ENCODE results near the gene MTFR2. TPM values are rescaled to one million over a fixed set of nuclear protein-coding genes. Genes with fewer than 3 reads are reported as not detected.

Gene MTFR2
- total RNA-seq, 1 experiment from 2014 or later: 18.5 TPM

GRCh38 chr6:136288566-136289326 is 38.6 kb upstream of the MTFR2 start:
- Histone ChIP-seq H3K27me3 (replicated peaks; ENCODE audit: control insufficient read depth, insufficient read depth, low read length) (no peaks in the 10 kb centered on the region), H3K36me3 (ENCODE audit: control insufficient read depth, insufficient read depth, low read length) (no peaks in the 10 kb centered on the region), H3K4me3 (ENCODE audit: low read depth, low read length) (peak overlapping the region; percentile 75), H3K9me3 (no peaks in the 10 kb centered on the region), H3K4me1 (peaks cover 4% of the 10 kb centered on the region; the same call in 1 of the 2 replicates)
- ChIA-PET CTCF (interaction anchor here (1.0 to 1.6 kb wide), 7 partner anchors 29 to 262 kb away, joined by 5 to 11 read pairs (median 6); partner anchors contain the start of genes MAP7 and MTFR2), POLR2A (interaction anchor here (0.5 to 3.8 kb wide), 7 partner anchors 12 to 262 kb away, joined by 3 to 64 read pairs (median 5); partner anchors contain the start of genes MAP7 and MTFR2)
- intact Hi-C loops (cut with micrococcal nuclease; ENCODE audit: unreplicated experiment): loop anchor here (1.0 kb wide), 2 partner anchors 38 to 261 kb away; partner anchors contain the start of gene MTFR2
- Mint-ChIP-seq H3K36me3 (ENCODE audit: insufficient read depth, unreplicated experiment) (peaks cover 38% of the 10 kb centered on the region), H3K27ac (ENCODE audit: unreplicated experiment) (peak overlapping the region; percentile 99), H3K4me1 (ENCODE audit: low read depth, unreplicated experiment) (peaks cover 10% of the 10 kb centered on the region), H3K4me3 (ENCODE audit: unreplicated experiment) (peak overlapping the region; percentile 82), H3K27me3 (ENCODE audit: insufficient read depth, unreplicated experiment) (no peaks in the 10 kb centered on the region), H3K9me3 (ENCODE audit: unreplicated experiment) (no peaks in the 10 kb centered on the region)
- peak in 1 of 2 experiments; percentile 16 for TF ChIP-seq CTCF (IDR thresholded peaks at IDR 0.05; ENCODE audit: insufficient read depth in 1 of 2, low read depth in 1 of 2, low read length in 1 of 2, severe bottlenecking in 1 of 2, unreplicated experiment in 1 of 2)
- peak; percentile 72 to 77 for DNase-seq
- no TSS peak for BruUV-seq (replicated peaks)

GRCh38 chr6:136284909-136285308 is 34.8 kb upstream of the MTFR2 start:
- ChIA-PET POLR2A (no interaction called here), CTCF (no interaction called here)
- H3K4me3 Mint-ChIP-seq (ENCODE audit: unreplicated experiment): peak overlapping the region; percentile 30
- H3K9me3 Mint-ChIP-seq (ENCODE audit: unreplicated experiment): no peaks in the 10 kb centered on the region
- peaks cover 55% of the 10 kb centered on the region for H3K36me3 Mint-ChIP-seq (ENCODE audit: insufficient read depth, unreplicated experiment)
- H3K27me3 ChIP-seq (replicated peaks; ENCODE audit: control insufficient read depth, insufficient read depth, low read length): no peaks in the 10 kb centered on the region
- intact Hi-C loops (cut with micrococcal nuclease; ENCODE audit: unreplicated experiment): no loop called here
- no peak overlapping the region for H3K4me3 ChIP-seq (ENCODE audit: low read depth, low read length)
- no TSS peak for BruUV-seq (replicated peaks)
- H3K4me1 Mint-ChIP-seq (ENCODE audit: low read depth, unreplicated experiment): peaks cover 10% of the 10 kb centered on the region
- H3K27me3 Mint-ChIP-seq (ENCODE audit: insufficient read depth, unreplicated experiment): no peaks in the 10 kb centered on the region
- H3K36me3 ChIP-seq (ENCODE audit: control insufficient read depth, insufficient read depth, low read length): no peaks in the 10 kb centered on the region
- H3K4me1 ChIP-seq: peaks cover 4% of the 10 kb centered on the region; the same call in 1 of the 2 replicates
- no peak overlapping the region for H3K27ac Mint-ChIP-seq (ENCODE audit: unreplicated experiment)
- DNase-seq: no peak
- no peak for TF ChIP-seq CTCF (IDR thresholded peaks at IDR 0.05; ENCODE audit: insufficient read depth in 1 of 2, low read depth in 1 of 2, low read length in 1 of 2, severe bottlenecking in 1 of 2, unreplicated experiment in 1 of 2)
- H3K9me3 ChIP-seq: no peaks in the 10 kb centered on the region

- peaks cover 4% of the 10 kb centered on the region; the same call in 1 of the 2 replicates for H3K4me1 ChIP-seq
- H3K36me3 Mint-ChIP-seq (ENCODE audit: insufficient read depth, unreplicated experiment): peaks cover 51% of the 10 kb centered on the region
- H3K4me1 Mint-ChIP-seq (ENCODE audit: low read depth, unreplicated experiment): peaks cover 10% of the 10 kb centered on the region
- no peaks in the 10 kb centered on the region for H3K27me3 Mint-ChIP-seq (ENCODE audit: insufficient read depth, unreplicated experiment)
- no peak for TF ChIP-seq CTCF (IDR thresholded peaks at IDR 0.05; ENCODE audit: insufficient read depth in 1 of 2, low read depth in 1 of 2, low read length in 1 of 2, severe bottlenecking in 1 of 2, unreplicated experiment in 1 of 2)
- H3K9me3 ChIP-seq: no peaks in the 10 kb centered on the region
- no peaks in the 10 kb centered on the region; the same call in 1 of the 2 replicates for H3K36me3 ChIP-seq (ENCODE audit: control insufficient read depth, insufficient read depth, low read length)
- H3K27me3 ChIP-seq (replicated peaks; ENCODE audit: control insufficient read depth, insufficient read depth, low read length): no peaks in the 10 kb centered on the region
- POLR2A ChIA-PET: no interaction called here
- H3K4me3 Mint-ChIP-seq (ENCODE audit: unreplicated experiment): no peak overlapping the region
- no peaks in the 10 kb centered on the region for H3K9me3 Mint-ChIP-seq (ENCODE audit: unreplicated experiment)
- H3K4me3 ChIP-seq (ENCODE audit: low read depth, low read length): no peak overlapping the region
- DNase-seq: no peak
- BruUV-seq (replicated peaks): no TSS peak
- CTCF ChIA-PET: no interaction called here
- intact Hi-C loops (cut with micrococcal nuclease; ENCODE audit: unreplicated experiment): no loop called here
- no peak overlapping the region for H3K27ac Mint-ChIP-seq (ENCODE audit: unreplicated experiment)
Measured at GRCh38 chr6:136282906-136283305, 32.8 kb upstream of the MTFR2 start.
